GM19452 (cell line): Measurements from ENCODE around the gene KRT5.

Experiments used
- ATAC-seq: cut with Tn5 transposase; IDR thresholded peaks from one replicate; pipeline ENCODE4 v1.9.1; 2021; ENCODE audit not compliant: unreplicated experiment

KRT5 gene

GRCh38 chr12:52539083-52539820 is 19.1 kb upstream of the KRT5 start:
- no peak for ATAC-seq

GRCh38 chr12:52537101-52537500 is 16.9 kb upstream of the KRT5 start:
- no peak for ATAC-seq

- no peak for ATAC-seq
These were observed 15.4 kb upstream of the KRT5 start for GRCh38 chr12:52535574-52535973.

DNA sequence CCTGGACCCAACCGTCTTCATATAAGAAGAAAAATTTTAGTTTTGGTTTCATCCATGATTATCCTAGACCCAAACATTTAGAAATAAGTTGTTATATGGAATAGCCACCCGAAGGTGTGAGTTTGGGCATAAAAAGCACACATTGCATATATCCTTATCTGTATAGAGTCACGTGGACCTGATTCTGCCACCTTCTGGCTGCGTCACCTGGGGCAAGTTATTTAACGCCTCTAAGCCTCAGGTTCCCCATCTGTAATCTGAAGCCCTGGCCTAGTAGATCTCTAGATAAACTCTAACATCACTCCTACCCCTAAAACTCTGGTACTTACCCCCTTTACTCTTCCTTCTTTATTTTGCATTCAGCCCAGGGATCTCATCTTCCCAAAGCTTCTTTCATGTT is 14.3 kb upstream of the KRT5 start:
- ATAC-seq, result no peak

- ATAC-seq, result no peak
These were observed 13.7 kb upstream of the KRT5 start for GRCh38 chr12:52533686-52534470.

- ATAC-seq, result no peak
These were observed 12.4 kb upstream of the KRT5 start for GRCh38 chr12:52532636-52533035.

DNA sequence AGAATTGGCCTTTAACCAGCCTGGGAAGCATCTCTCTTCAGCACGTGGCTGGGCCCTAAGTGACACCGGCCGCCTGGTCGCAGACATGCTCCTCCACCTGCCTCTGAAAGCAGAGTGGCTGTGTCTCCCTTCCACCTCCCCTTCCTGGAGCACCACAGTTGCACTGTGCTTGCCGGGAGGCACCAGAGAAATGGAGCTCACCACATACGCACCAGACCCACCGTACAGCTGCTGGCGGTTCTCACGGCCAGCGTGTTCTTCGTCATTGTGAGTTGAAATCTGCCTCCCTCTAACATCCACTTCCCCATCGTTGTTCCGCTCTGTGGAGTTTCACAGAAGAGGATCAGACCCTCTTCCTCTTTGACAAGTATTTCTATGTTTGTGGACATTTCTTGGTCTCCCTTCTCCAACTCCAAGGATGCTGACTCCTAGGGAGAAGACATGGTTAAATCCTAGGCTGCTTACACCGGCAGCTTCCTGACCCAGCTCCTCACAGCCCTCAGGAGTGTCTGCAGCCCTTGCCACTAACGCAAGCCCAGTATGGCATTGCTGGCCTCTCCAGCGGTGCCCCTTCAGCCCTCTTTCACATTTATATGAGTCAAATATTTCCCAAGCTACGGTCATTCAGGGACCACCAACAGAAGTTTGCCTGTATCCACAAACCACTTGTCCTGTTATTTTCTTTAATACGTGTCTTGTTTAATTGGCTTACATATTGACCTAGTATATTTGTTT is 11.5 kb upstream of the KRT5 start:
- no peak for ATAC-seq

DNA sequence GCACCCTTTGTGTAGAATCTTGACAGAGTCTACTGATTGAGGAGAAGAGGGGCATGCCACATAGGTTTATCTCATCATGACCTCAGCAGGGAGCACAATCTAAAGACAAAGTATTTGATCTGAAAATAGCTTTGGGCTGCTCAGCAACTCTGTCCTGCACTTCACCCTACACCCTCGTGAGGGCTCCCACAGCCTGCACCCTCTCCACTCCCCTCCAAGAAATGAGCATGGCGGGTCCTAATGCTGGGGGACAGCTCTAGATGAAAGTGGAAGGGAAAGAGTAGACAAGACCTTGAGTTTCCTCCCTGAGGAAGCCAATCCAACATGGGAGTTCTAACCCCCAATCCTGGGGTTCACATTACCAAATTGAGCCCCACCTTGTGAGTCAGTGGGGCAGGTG is 10.7 kb upstream of the KRT5 start:
- no peak for ATAC-seq

- no peak for ATAC-seq
These were observed 10.2 kb upstream of the KRT5 start for GRCh38 chr12:52530366-52530765.

- no peak for ATAC-seq
These were observed 9.7 kb upstream of the KRT5 start for GRCh38 chr12:52529846-52530245.

DNA sequence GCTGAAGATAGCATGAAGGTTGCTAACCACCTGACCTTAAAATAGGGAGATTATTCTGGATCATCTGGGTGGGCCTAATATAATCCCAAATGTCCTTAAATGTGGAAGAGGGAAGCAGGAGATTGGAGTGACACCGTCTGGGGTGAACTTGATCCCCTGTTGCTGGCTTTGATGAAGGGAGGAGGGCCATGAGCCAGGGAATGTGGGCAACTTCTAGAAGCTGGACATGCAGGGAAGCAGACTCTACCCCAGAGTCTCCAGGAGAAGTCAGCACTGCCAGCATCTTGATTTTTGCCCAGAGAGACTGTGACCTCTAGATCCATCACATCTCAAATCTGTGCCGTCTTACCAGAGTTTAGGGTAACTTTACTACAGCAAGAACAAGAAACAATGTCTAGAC is 9.2 kb upstream of the KRT5 start:
- no peak for ATAC-seq

DNA sequence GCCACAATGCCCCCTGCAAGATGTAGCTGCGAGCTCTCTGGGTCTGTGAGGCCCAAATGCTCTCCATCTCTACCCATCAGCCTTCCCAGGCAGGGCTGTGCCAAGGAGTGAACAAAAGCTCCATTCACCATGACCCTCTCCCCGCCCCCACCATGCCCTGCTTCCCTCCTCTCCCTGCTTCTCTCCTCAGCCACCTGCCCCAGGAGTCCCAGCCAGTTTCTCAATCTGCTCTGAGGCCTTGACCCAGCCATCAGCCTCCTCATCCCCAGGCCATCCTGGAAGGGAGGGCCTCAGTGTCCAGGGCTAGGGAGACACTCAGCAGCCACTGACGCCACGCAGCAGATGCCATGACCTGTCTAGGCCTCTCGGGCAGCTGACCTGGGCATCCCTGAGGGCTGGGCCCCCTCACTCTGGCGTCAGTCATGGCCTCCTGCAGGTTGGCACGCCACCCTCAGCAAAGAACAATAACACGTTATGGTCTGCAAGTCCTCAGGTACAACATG is 8.5 kb upstream of the KRT5 start:
- ATAC-seq, result no peak

- ATAC-seq, result no peak
These were observed 7.1 kb upstream of the KRT5 start for GRCh38 chr12:52527121-52527800.

GRCh38 chr12:52526511-52526951 is 6.3 kb upstream of the KRT5 start:
- no peak for ATAC-seq

GRCh38 chr12:52525661-52526499 is 5.7 kb upstream of the KRT5 start:
- ATAC-seq, result no peak

- no peak for ATAC-seq
These were observed 4.9 kb upstream of the KRT5 start for GRCh38 chr12:52524898-52525591.

GRCh38 chr12:52524241-52524897 is 4.2 kb upstream of the KRT5 start:
- ATAC-seq, result no peak

- no peak for ATAC-seq
These were observed 3.6 kb upstream of the KRT5 start for GRCh38 chr12:52523824-52524223.
